T-helper 2 cell treated with Interferon-gamma antibody and Interleukin-4, amounts not matched to agents 5 μg/mL and 100 μg/mL, for 36 hours (primary cell): ENCODE measurements around the gene NDUFB11.

ENCODE experiments used
- DNase-seq: peaks from one replicate; pipeline ENCODE4 v3.0.0; 2021; ENCODE audit warnings: low spot score
- H3K27ac Mint-ChIP-seq: one replicate; pipeline ENCODE4 v1.8.0; 2021; ENCODE audit warnings: mild to moderate bottlenecking, mixed read lengths
- H3K27me3 Mint-ChIP-seq: one replicate; pipeline ENCODE4 v1.8.0; 2021; ENCODE audit warnings: low read depth, mixed read lengths
- H3K36me3 Mint-ChIP-seq: one replicate; pipeline ENCODE4 v1.8.0; 2021; ENCODE audit warnings: low read depth, mixed read lengths
- H3K4me1 Mint-ChIP-seq: one replicate; pipeline ENCODE4 v1.8.0; 2021; ENCODE audit warnings: low read depth, mixed read lengths
- H3K4me3 Mint-ChIP-seq: one replicate; pipeline ENCODE4 v1.8.0; 2022; ENCODE audit warnings: mild to moderate bottlenecking, moderate library complexity, mixed read lengths
- H3K9me3 Mint-ChIP-seq: one replicate; pipeline ENCODE4 v1.8.0; 2021; ENCODE audit warnings: mixed read lengths

The NDUFB11 gene

GRCh38 chrX:47180346-47180745 lies 35.8 kb upstream of the NDUFB11 start:
- Mint-ChIP-seq H3K4me3 (no peak overlapping the region), H3K36me3 (peaks cover 29% of the 10 kb centered on the region), H3K27me3 (no peaks in the 10 kb centered on the region), H3K4me1 (peaks cover 1% of the 10 kb centered on the region), H3K27ac (no peak overlapping the region), H3K9me3 (no peaks in the 10 kb centered on the region)
- no peak for DNase-seq

GRCh38 chrX:47179928-47180255 lies 35.4 kb upstream of the NDUFB11 start:
- no peak overlapping the region for H3K4me3 Mint-ChIP-seq
- DNase-seq, result no peak
- H3K27ac Mint-ChIP-seq, result no peak overlapping the region
- H3K9me3 Mint-ChIP-seq, result no peaks in the 10 kb centered on the region
- peaks cover 29% of the 10 kb centered on the region for H3K36me3 Mint-ChIP-seq
- no peaks in the 10 kb centered on the region for H3K27me3 Mint-ChIP-seq
- peaks cover 1% of the 10 kb centered on the region for H3K4me1 Mint-ChIP-seq

- no peaks in the 10 kb centered on the region for H3K27me3 Mint-ChIP-seq
- H3K4me1 Mint-ChIP-seq, result peaks cover 1% of the 10 kb centered on the region
- peaks cover 26% of the 10 kb centered on the region for H3K36me3 Mint-ChIP-seq
- no peak overlapping the region for H3K27ac Mint-ChIP-seq
- no peak overlapping the region for H3K4me3 Mint-ChIP-seq
- no peak for DNase-seq
- H3K9me3 Mint-ChIP-seq, result no peaks in the 10 kb centered on the region
These were observed 34.9 kb upstream of the NDUFB11 start for GRCh38 chrX:47179221-47179927.

- no peak for DNase-seq
- Mint-ChIP-seq H3K27me3 (no peaks in the 10 kb centered on the region), H3K36me3 (peaks cover 26% of the 10 kb centered on the region), H3K9me3 (no peaks in the 10 kb centered on the region), H3K27ac (no peak overlapping the region), H3K4me1 (peaks cover 1% of the 10 kb centered on the region), H3K4me3 (no peak overlapping the region)
These were observed 33.8 kb upstream of the NDUFB11 start for GRCh38 chrX:47178337-47178736.

- Mint-ChIP-seq H3K27me3 (no peaks in the 10 kb centered on the region), H3K4me1 (peaks cover 1% of the 10 kb centered on the region), H3K9me3 (no peaks in the 10 kb centered on the region), H3K4me3 (no peak overlapping the region), H3K27ac (no peak overlapping the region), H3K36me3 (peaks cover 24% of the 10 kb centered on the region)
- no peak for DNase-seq
These were observed 32.6 kb upstream of the NDUFB11 start for GRCh38 chrX:47177079-47177478.

GRCh38 chrX:47176101-47176740 lies 31.7 kb upstream of the NDUFB11 start:
- Mint-ChIP-seq H3K27me3 (no peaks in the 10 kb centered on the region), H3K27ac (no peak overlapping the region), H3K4me3 (no peak overlapping the region), H3K9me3 (no peaks in the 10 kb centered on the region), H3K4me1 (peaks cover 1% of the 10 kb centered on the region), H3K36me3 (peaks cover 28% of the 10 kb centered on the region)
- DNase-seq, result no peak

GRCh38 chrX:47175588-47175980 lies 31.1 kb upstream of the NDUFB11 start:
- Mint-ChIP-seq H3K9me3 (no peaks in the 10 kb centered on the region), H3K36me3 (peaks cover 26% of the 10 kb centered on the region), H3K4me1 (peaks cover 1% of the 10 kb centered on the region), H3K27me3 (no peaks in the 10 kb centered on the region), H3K4me3 (no peak overlapping the region), H3K27ac (no peak overlapping the region)
- DNase-seq, result no peak

GRCh38 chrX:47174846-47175587 lies 30.5 kb upstream of the NDUFB11 start:
- Mint-ChIP-seq H3K27me3 (no peaks in the 10 kb centered on the region), H3K4me1 (peaks cover 1% of the 10 kb centered on the region), H3K4me3 (no peak overlapping the region), H3K36me3 (peaks cover 22% of the 10 kb centered on the region), H3K9me3 (no peaks in the 10 kb centered on the region), H3K27ac (no peak overlapping the region)
- DNase-seq, result no peak

GRCh38 chrX:47174376-47174775 lies 29.9 kb upstream of the NDUFB11 start:
- DNase-seq, result no peak
- Mint-ChIP-seq H3K36me3 (peaks cover 22% of the 10 kb centered on the region), H3K27me3 (no peaks in the 10 kb centered on the region), H3K27ac (no peak overlapping the region), H3K9me3 (no peaks in the 10 kb centered on the region), H3K4me3 (no peak overlapping the region), H3K4me1 (peaks cover 1% of the 10 kb centered on the region)

GRCh38 chrX:47172971-47173792 lies 28.7 kb upstream of the NDUFB11 start:
- Mint-ChIP-seq H3K36me3 (peaks cover 20% of the 10 kb centered on the region), H3K9me3 (no peaks in the 10 kb centered on the region), H3K4me1 (peaks cover 1% of the 10 kb centered on the region), H3K4me3 (no peak overlapping the region), H3K27ac (no peak overlapping the region), H3K27me3 (no peaks in the 10 kb centered on the region)
- DNase-seq, result no peak

- Mint-ChIP-seq H3K27me3 (no peaks in the 10 kb centered on the region), H3K4me3 (no peak overlapping the region), H3K36me3 (peaks cover 15% of the 10 kb centered on the region), H3K4me1 (peaks cover 1% of the 10 kb centered on the region), H3K9me3 (no peaks in the 10 kb centered on the region), H3K27ac (no peak overlapping the region)
- no peak for DNase-seq
These were observed 28.0 kb upstream of the NDUFB11 start for GRCh38 chrX:47172549-47172948.

GRCh38 chrX:47171996-47172395 lies 27.5 kb upstream of the NDUFB11 start:
- no peaks in the 10 kb centered on the region for H3K27me3 Mint-ChIP-seq
- peaks cover 1% of the 10 kb centered on the region for H3K4me1 Mint-ChIP-seq
- no peaks in the 10 kb centered on the region for H3K9me3 Mint-ChIP-seq
- no peak for DNase-seq
- H3K4me3 Mint-ChIP-seq, result no peak overlapping the region
- no peak overlapping the region for H3K27ac Mint-ChIP-seq
- peaks cover 15% of the 10 kb centered on the region for H3K36me3 Mint-ChIP-seq

- Mint-ChIP-seq H3K27me3 (no peaks in the 10 kb centered on the region), H3K9me3 (no peaks in the 10 kb centered on the region), H3K27ac (no peak overlapping the region), H3K36me3 (peaks cover 12% of the 10 kb centered on the region), H3K4me1 (no peaks in the 10 kb centered on the region), H3K4me3 (no peak overlapping the region)
- DNase-seq, result no peak
These were observed 26.6 kb upstream of the NDUFB11 start for GRCh38 chrX:47170861-47171692.
